Measurements from ENCODE around the gene NSUN3. TPM values are rescaled to one million over a fixed set of nuclear protein-coding genes. Genes with fewer than 3 reads are reported as not detected.

Gene NSUN3
- total RNA-seq, 1 donor from 2014 or later = 20.8 TPM

DNA sequence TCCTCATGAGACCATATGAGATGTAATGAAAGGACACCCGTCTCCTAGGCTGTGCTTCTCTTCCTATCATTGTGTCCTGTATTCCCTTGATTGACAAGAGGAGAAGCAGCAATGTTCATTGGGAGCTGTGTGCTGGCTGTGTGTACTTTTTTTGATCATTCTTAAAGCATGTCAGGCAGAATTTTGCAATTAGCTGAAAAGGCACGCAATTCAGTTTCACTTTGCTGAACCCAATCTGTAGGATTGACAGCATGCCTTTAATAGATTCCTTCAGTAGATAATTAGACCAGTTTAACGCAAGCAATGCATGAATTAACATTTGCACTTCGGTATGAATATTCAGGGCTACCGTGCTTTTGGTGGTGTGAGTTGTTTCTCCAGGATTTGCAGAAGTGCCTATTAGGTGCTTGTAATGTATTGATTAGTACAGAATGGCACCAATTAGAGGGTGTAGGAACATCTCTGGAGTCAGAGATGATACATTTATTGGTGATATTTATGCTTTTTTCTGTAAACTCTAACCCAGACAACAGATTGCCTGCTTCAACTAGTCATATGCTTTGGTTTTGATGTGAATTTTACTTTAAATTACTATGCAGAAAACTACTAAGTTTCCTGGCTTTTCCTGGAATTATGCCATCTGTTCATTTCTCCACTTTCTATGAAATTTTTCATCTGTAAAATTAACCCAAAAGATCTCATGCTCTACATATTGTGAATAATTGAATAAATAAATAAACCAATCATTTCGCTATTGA lies 114.3 kb downstream of the NSUN3 start:
- ChIA-PET POLR2A (no interaction called here), CTCF (no interaction called here)
- intact Hi-C loops (cut with micrococcal nuclease) = no loop called here
- Mint-ChIP-seq H3K4me3 (no peak overlapping the region), H3K27me3 (peaks cover 3% of the 10 kb centered on the region), H3K9me3 (no peaks in the 10 kb centered on the region), H3K27ac (no peak overlapping the region), H3K4me1 (no peaks in the 10 kb centered on the region), H3K36me3 (ENCODE audit: low read depth) (no peaks in the 10 kb centered on the region)
- no peak for DNase-seq
- ATAC-seq (ENCODE audit: low read depth) = no peak
- TF ChIP-seq, protein P1, sequence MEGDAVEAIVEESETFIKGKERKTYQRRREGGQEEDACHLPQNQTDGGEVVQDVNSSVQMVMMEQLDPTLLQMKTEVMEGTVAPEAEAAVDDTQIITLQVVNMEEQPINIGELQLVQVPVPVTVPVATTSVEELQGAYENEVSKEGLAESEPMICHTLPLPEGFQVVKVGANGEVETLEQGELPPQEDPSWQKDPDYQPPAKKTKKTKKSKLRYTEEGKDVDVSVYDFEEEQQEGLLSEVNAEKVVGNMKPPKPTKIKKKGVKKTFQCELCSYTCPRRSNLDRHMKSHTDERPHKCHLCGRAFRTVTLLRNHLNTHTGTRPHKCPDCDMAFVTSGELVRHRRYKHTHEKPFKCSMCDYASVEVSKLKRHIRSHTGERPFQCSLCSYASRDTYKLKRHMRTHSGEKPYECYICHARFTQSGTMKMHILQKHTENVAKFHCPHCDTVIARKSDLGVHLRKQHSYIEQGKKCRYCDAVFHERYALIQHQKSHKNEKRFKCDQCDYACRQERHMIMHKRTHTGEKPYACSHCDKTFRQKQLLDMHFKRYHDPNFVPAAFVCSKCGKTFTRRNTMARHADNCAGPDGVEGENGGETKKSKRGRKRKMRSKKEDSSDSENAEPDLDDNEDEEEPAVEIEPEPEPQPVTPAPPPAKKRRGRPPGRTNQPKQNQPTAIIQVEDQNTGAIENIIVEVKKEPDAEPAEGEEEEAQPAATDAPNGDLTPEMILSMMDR (IDR thresholded peaks at IDR 0.05) = no peak

Other genes starting within 250 kb of the NSUN3 start
- gene PROS1, start 89.2 kb upstream of the NSUN3 start, total RNA-seq = not detected in 2 replicates
- 9.9 and 12.1 TPM in 2 replicates for gene ARL13B, start 82.9 kb upstream of the NSUN3 start, total RNA-seq
- not detected in 2 replicates for gene STX19, start 34.5 kb upstream of the NSUN3 start, total RNA-seq
- 4.3 and 5.0 TPM in 2 replicates for gene DHFR2, start 145 bp upstream of the NSUN3 start, total RNA-seq

Measured in activated B cell treated with CpG ODN at 0.5 μM for 24 hours (primary cell).